H1 (cell line): ENCODE results near the gene CTSC. TPM values are rescaled to one million over a fixed set of nuclear protein-coding genes. Genes with fewer than 3 reads are reported as not detected.

Experiments used
- CTCF ChIA-PET: fragments of 300-600 bp; sonication (Branson Sonifier 250); formaldehyde crosslinking; loops from one replicate; lab custom pipeline; 2021; ENCODE audit not compliant: partially characterized antibody; lab: Charles Lee
- POLR2A ChIA-PET: fragments of 300-600 bp; sonication (Branson Sonifier 250); formaldehyde crosslinking; loops from one replicate; lab custom pipeline; 2021; ENCODE audit warnings: inconsistent platforms; ENCODE audit not compliant: partially characterized antibody; lab: Charles Lee
- DNase-seq, 2 experiments: peaks; one replicate each; pipeline versions ENCODE4 v3.0.0 to v3.0.0-alpha.2; 2010 to 2022; ENCODE audit warnings: low spot score in 2 of 2, low read depth in 1 of 2, mixed read lengths in 1 of 2
- FAIRE-seq: peaks from 2 replicates; lab custom pipeline; 2011; peaks lifted over from hg19 to GRCh38; lab: Jason Lieb, UNC
- H2AFZ ChIP-seq: 2 replicates; pipeline ENCODE4 v1.8.1; 2012; ENCODE audit warnings: low read length, inconsistent platforms
- H2AK5ac ChIP-seq: 2 replicates; pipeline ENCODE4 v1.6.1; 2013; ENCODE audit warnings: low read depth, low read length
- H2BK120ac ChIP-seq: replicated peaks from 2 replicates; pipeline ENCODE3; 2013; ENCODE audit warnings: low read depth, low read length, inconsistent platforms
- H2BK12ac ChIP-seq: 2 replicates; pipeline ENCODE4 v1.6.1; 2013; ENCODE audit warnings: low read depth, low read length
- H2BK15ac ChIP-seq: 2 replicates; pipeline ENCODE4 v1.6.1; 2013; ENCODE audit warnings: low read length
- H2BK20ac ChIP-seq: 2 replicates; pipeline ENCODE4 v1.6.1; 2013; ENCODE audit warnings: low read length
- H2BK5ac ChIP-seq: 2 replicates; pipeline ENCODE4 v1.6.1; 2013; ENCODE audit warnings: low read depth, low read length
- H3K14ac ChIP-seq: 2 replicates; pipeline ENCODE4 v1.6.1; 2013; ENCODE audit warnings: inconsistent platforms; ENCODE audit not compliant: insufficient read length
- H3K18ac ChIP-seq: 2 replicates; pipeline ENCODE4 v1.6.1; 2013; ENCODE audit warnings: low read length; ENCODE audit errors: extremely low read depth
- H3K23ac ChIP-seq: 2 replicates; pipeline ENCODE4 v1.6.1; 2013; ENCODE audit warnings: inconsistent platforms; ENCODE audit not compliant: insufficient read length
- H3K23me2 ChIP-seq: 2 replicates; pipeline ENCODE4 v1.6.1; 2013; ENCODE audit warnings: low read depth, low read length
- H3K27ac ChIP-seq: 2 replicates; pipeline ENCODE4 v1.6.1; 2011; ENCODE audit warnings: low read depth, low read length, inconsistent platforms
- H3K27me3 ChIP-seq, 4 experiments: replicated peaks in 1 of 4; 1 replicate in 1 of 4; 2 replicates in 3 of 4; pipeline versions ENCODE4 v1.6.1 to v1.8.1; 2011 to 2013; ENCODE audit warnings: low read length in 3 of 4, mild to moderate bottlenecking in 3 of 4, inconsistent platforms in 2 of 4, mixed read lengths in 2 of 4, moderate library complexity in 1 of 4; ENCODE audit not compliant: control insufficient read depth in 3 of 4, insufficient read depth in 3 of 4; ENCODE audit errors: extremely low read depth in 1 of 4
- H3K36me3 ChIP-seq, 4 experiments: 2 replicates each; pipeline versions ENCODE4 v1.6.1 to v1.8.1; 2011 to 2013; ENCODE audit warnings: mild to moderate bottlenecking in 4 of 4, low read length in 3 of 4, moderate library complexity in 2 of 4, control low read depth in 1 of 4, inconsistent platforms in 1 of 4; ENCODE audit not compliant: insufficient read depth in 4 of 4, control insufficient read depth in 2 of 4
- H3K4ac ChIP-seq: replicated peaks from 2 replicates; pipeline ENCODE3; 2013; ENCODE audit warnings: low read length, low read depth, mixed read lengths, inconsistent platforms; ENCODE audit not compliant: insufficient read length
- H3K4me1 ChIP-seq, 4 experiments: replicated peaks in 1 of 4; 1 replicate in 1 of 4; 2 replicates in 3 of 4; pipeline versions ENCODE4 v1.6.1 to v1.8.1; 2011 to 2013; ENCODE audit warnings: low read length in 3 of 4, inconsistent platforms in 2 of 4, mixed read lengths in 1 of 4; ENCODE audit not compliant: insufficient read depth in 4 of 4, control insufficient read depth in 3 of 4
- H3K4me2 ChIP-seq, 2 experiments: 2 replicates each; pipeline versions ENCODE4 v1.6.1 to v1.8.1; 2011 to 2013; ENCODE audit warnings: low read depth in 2 of 2, low read length in 2 of 2, control low read depth in 1 of 2, inconsistent platforms in 1 of 2, mild to moderate bottlenecking in 1 of 2; ENCODE audit not compliant: insufficient read depth in 1 of 2
- H3K4me3 ChIP-seq, 4 experiments: fragments of 200-600, 300-600 bp in 1 of 4; sonication (generic), shearing (Covaris generic), sonication (Bioruptor Twin) in 1 of 4; 2 replicates each; pipeline versions ENCODE4 v1.5.1 to v1.8.1; 2011 to 2016; ENCODE audit warnings: low read length in 4 of 4, low read depth in 3 of 4, control low read depth in 2 of 4, inconsistent platforms in 2 of 4, mild to moderate bottlenecking in 2 of 4, mixed read lengths in 1 of 4, moderate library complexity in 1 of 4; ENCODE audit not compliant: insufficient read depth in 2 of 4; ENCODE audit errors: extremely low read depth in 1 of 4
- H3K56ac ChIP-seq: replicated peaks from 2 replicates; pipeline ENCODE3; 2013; ENCODE audit warnings: low read depth, mild to moderate bottlenecking, mixed read lengths, low read length, inconsistent platforms; ENCODE audit not compliant: insufficient read length
- H3K79me1 ChIP-seq: 2 replicates; pipeline ENCODE4 v1.6.1; 2013; ENCODE audit warnings: low read depth, low read length, control low read depth
- H3K79me2 ChIP-seq, 2 experiments: 2 replicates each; pipeline versions ENCODE4 v1.6.1 to v1.8.1; 2012 to 2013; ENCODE audit warnings: low read length in 2 of 2, mild to moderate bottlenecking in 2 of 2, inconsistent platforms in 1 of 2; ENCODE audit not compliant: insufficient read depth in 2 of 2, control insufficient read depth in 1 of 2
- H3K9ac ChIP-seq, 4 experiments: replicated peaks in 1 of 4; 1 replicate in 1 of 4; 2 replicates in 3 of 4; pipeline versions ENCODE4 v1.6.1 to v1.8.1; 2011 to 2013; ENCODE audit warnings: low read depth in 3 of 4, low read length in 3 of 4, control low read depth in 2 of 4, mild to moderate bottlenecking in 2 of 4, moderate library complexity in 2 of 4, inconsistent platforms in 1 of 4; ENCODE audit errors: extremely low read depth in 1 of 4
- H3K9me3 ChIP-seq, 2 experiments: 2 replicates each; pipeline versions ENCODE4 v1.6.1 to v1.8.1; 2012 to 2013; ENCODE audit warnings: mild to moderate bottlenecking in 2 of 2, moderate library complexity in 2 of 2, control low read depth in 1 of 2, inconsistent platforms in 1 of 2, low read depth in 1 of 2, low read length in 1 of 2, mixed read lengths in 1 of 2; ENCODE audit not compliant: insufficient read depth in 2 of 2
- H4K20me1 ChIP-seq, 2 experiments: replicated peaks in 1 of 2; 2 replicates each; pipeline versions ENCODE3 to v1.8.1; 2011 to 2013; ENCODE audit warnings: inconsistent platforms in 2 of 2, low read length in 2 of 2, mild to moderate bottlenecking in 1 of 2; ENCODE audit not compliant: insufficient read depth in 2 of 2, control insufficient read depth in 1 of 2
- H4K5ac ChIP-seq: 2 replicates; pipeline ENCODE4 v1.6.1; 2013; ENCODE audit warnings: low read length, low read depth, mixed read lengths, inconsistent platforms; ENCODE audit not compliant: insufficient read length
- H4K8ac ChIP-seq: 2 replicates; pipeline ENCODE4 v1.8.0; 2013; ENCODE audit warnings: mild to moderate bottlenecking, moderate library complexity, low read length, inconsistent platforms; ENCODE audit not compliant: insufficient read depth; ENCODE audit errors: extremely low read depth
- H4K91ac ChIP-seq: replicated peaks from 2 replicates; pipeline ENCODE3; 2013; ENCODE audit warnings: low read length, mixed read lengths, inconsistent platforms; ENCODE audit not compliant: insufficient read length
- EP300 ChIP-seq, 2 experiments: IDR thresholded peaks; 1 replicate in 1 of 2; 2 replicates in 1 of 2; pipeline ENCODE4 v1.6.1; 2011 to 2012; ENCODE audit warnings: low read depth in 2 of 2, low read length in 2 of 2, mild to moderate bottlenecking in 2 of 2, borderline replicate concordance in 1 of 2, inconsistent platforms in 1 of 2, moderate library complexity in 1 of 2
- KDM5A ChIP-seq: fragments of 200-600 bp; IDR thresholded peaks from 2 replicates; pipeline ENCODE4 v1.7.1; 2012; ENCODE audit warnings: mild to moderate bottlenecking, low read length, inconsistent platforms, mixed read lengths
- WGBS, 2 experiments: shearing (Covaris generic) in 1 of 2; methylation state at CpG; one replicate each; pipeline versions ENCODE4 v1.1.6 to v1.1.7; 2013 to 2015; ENCODE audit warnings: low lambda C conversion rate in 2 of 2, mixed read lengths in 2 of 2, inconsistent platforms in 1 of 2, low coverage in 1 of 2, missing lambda C conversion rate in 1 of 2; ENCODE audit not compliant: insufficient replicate concordance in 2 of 2, insufficient coverage in 1 of 2, insufficient read length in 1 of 2; ENCODE audit errors: extremely low coverage in 1 of 2, missing lambda C conversion rate in 1 of 2; 5-methylcytosine and 5-hydroxymethylcytosine counted together
- polyA plus RNA-seq, 7 experiments: library from polyadenylated mRNA; depleted of rRNA in 3 of 7; stranded (reverse) in 5 of 7; unstranded in 2 of 7; fragments of >200 nt in 5 of 7; fragments of 200-250 nt in 2 of 7; gene quantifications; 1 replicate in 5 of 7; 2 replicates in 1 of 7; 4 replicates in 1 of 7; pipeline versions ENCODE4 v1.2.1 to v1.2.3, GENCODE V29; 2011 to 2013; ENCODE audit warnings: missing spikeins in 2 of 7, mixed read lengths in 2 of 7
- total RNA-seq: library from RNA; stranded (reverse); fragmentation: NEBNext Ultra II Directional; extraction: Animal tissue kit (Norgen Biotek cat#: 25700); gene quantifications from 2 replicates; pipeline ENCODE4 v1.2.1, GENCODE V29; 2021

The CTSC gene
- total and polyA plus RNA-seq, 2 of the 8 experiments (the other 6 are each of a cell fraction or from before 2014, with no cell fraction given) = 347 to 369 TPM

DNA sequence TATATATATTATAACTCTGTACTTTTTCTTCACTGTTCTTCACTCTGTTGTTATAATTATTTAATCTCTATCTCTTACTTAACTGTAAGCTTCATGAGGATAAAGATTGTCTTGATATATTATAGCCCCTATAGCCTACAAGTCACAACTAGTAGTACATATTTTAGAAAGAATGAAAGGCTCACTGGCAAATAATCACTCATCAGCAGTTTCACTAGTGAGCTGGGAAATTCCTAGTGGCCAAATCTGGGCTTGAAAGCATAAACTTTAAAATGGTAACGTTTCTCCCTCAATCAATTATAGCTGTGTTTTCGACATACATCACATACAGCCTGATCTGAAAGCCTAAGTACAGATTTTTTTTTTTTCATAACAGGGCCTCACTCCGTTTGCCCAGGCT, 42.5 kb downstream of the CTSC start:
- Histone ChIP-seq H2AFZ (no peak overlapping the region), H2BK120ac (no peak overlapping the region), H4K5ac (no peak overlapping the region), H3K23me2 (no peaks in the 10 kb centered on the region), H4K20me1 (peaks cover 3 to 4% of the 10 kb centered on the region in 2 experiments), H3K4me2 (no peak overlapping the region), H3K56ac (no peak overlapping the region), H2BK12ac (no peak overlapping the region), H3K79me2 (peaks cover 0 to 35% of the 10 kb centered on the region in 2 experiments; a peak in 2 of 4 replicates), H3K18ac (no peak overlapping the region), H3K9ac (no peak overlapping the region), H4K91ac (no peak overlapping the region), H3K79me1 (no peaks in the 10 kb centered on the region; the same call in 1 of the 2 replicates), H2BK5ac (no peak overlapping the region), H2BK15ac (no peak overlapping the region), H3K36me3 (peaks cover 15 to 87% (median 50%) of the 10 kb centered on the region in 4 experiments), H4K8ac (no peak overlapping the region), H2AK5ac (no peak overlapping the region), H3K4me1 (peaks cover 0 to 9% (median 2%) of the 10 kb centered on the region in 4 experiments; a peak in 2 of 7 replicates), H3K4me3 (no peak overlapping the region), H3K4ac (no peak overlapping the region), H3K27me3 (no peaks in the 10 kb centered on the region), H3K23ac (no peak overlapping the region), H3K9me3 (no peaks in the 10 kb centered on the region), H2BK20ac (no peak overlapping the region), H3K14ac (no peak overlapping the region), H3K27ac (no peak overlapping the region)
- ChIA-PET CTCF (interaction anchor here (0.6 to 2.2 kb wide), 9 partner anchors 10 to 1210 kb away, joined by 3 to 7 read pairs (median 6); partner anchors contain the start of gene CTSC), POLR2A (interaction anchor here (1.0 to 5.5 kb wide), 5 partner anchors 11 to 119 kb away, joined by 3 to 33 read pairs (median 7); no protein-coding TSS in a partner anchor)
- FAIRE-seq = no peak
- WGBS, 2 experiments = 88% methylated on average over 3 of the region's 3 CpGs; no CpG with 5 or more reads in 1 of the 2 experiments
- no peak for DNase-seq
- TF ChIP-seq EP300 (IDR thresholded peaks at IDR 0.05; ENCODE audit: borderline replicate concordance in 1 of 2, low read depth in 2 of 2, low read length in 2 of 2) (no peak), KDM5A (no peak)
